Smooth muscle cell (in vitro differentiated cells): Measurements from ENCODE around the gene SLC27A5. TPM values are rescaled to one million over a fixed set of nuclear protein-coding genes. Genes with fewer than 3 reads are reported as not detected.
"Not testable (repeated sequence)": the region's sequence is repeated elsewhere in the genome, so short reads cannot be mapped to it uniquely, and the experiment has no call there.

Source experiments
- DNase-seq: peaks from one replicate; lab custom pipeline; 2025; ENCODE audit not compliant: unreplicated experiment; lab: John Stamatoyannopoulos, UW
- H2AFZ ChIP-seq: fragments of 200-600 bp; sonication (generic); 2 replicates; pipeline ENCODE4 v1.6.0; 2016; ENCODE audit warnings: antibody characterized with exemption, low read depth, mild to moderate bottlenecking
- H3F3A ChIP-seq: fragments of 200-600 bp; sonication (generic); 2 replicates; pipeline ENCODE4 v1.6.0; 2017; ENCODE audit warnings: antibody characterized with exemption, low read depth
- H3K27ac ChIP-seq: fragments of 200-600 bp; sonication (generic); 2 replicates; pipeline ENCODE4 v1.5.1; 2016; ENCODE audit warnings: low read depth, mild to moderate bottlenecking
- H3K27me3 ChIP-seq: fragments of 200-600 bp; sonication (generic); 2 replicates; pipeline ENCODE4 v1.6.1; 2016; ENCODE audit warnings: low read depth, mild to moderate bottlenecking
- H3K36me3 ChIP-seq: fragments of 200-600 bp; sonication (generic); 2 replicates; pipeline ENCODE4 v1.5.1; 2016; ENCODE audit warnings: low read depth
- H3K4me1 ChIP-seq: fragments of 200-600 bp; sonication (generic); 2 replicates; pipeline ENCODE4 v1.5.1; 2016; ENCODE audit warnings: low read depth
- H3K4me2 ChIP-seq: fragments of 200-600 bp; sonication (generic); 2 replicates; pipeline ENCODE4 v1.6.0; 2016; ENCODE audit warnings: mild to moderate bottlenecking
- H3K4me3 ChIP-seq: fragments of 200-600 bp; sonication (generic); 2 replicates; pipeline ENCODE4 v1.5.1; 2016; ENCODE audit warnings: mild to moderate bottlenecking
- H3K79me2 ChIP-seq: fragments of 200-600 bp; sonication (generic); 2 replicates; pipeline ENCODE4 v1.6.0; 2016; ENCODE audit warnings: low read depth, mild to moderate bottlenecking
- H3K9ac ChIP-seq: fragments of 200-600 bp; sonication (generic); 2 replicates; pipeline ENCODE4 v1.6.0; 2016; ENCODE audit warnings: low read depth
- H3K9me3 ChIP-seq: fragments of 200-600 bp; sonication (generic); replicated peaks from 2 replicates; pipeline ENCODE4 v1.5.1; 2016; ENCODE audit warnings: low read depth
- H4K20me1 ChIP-seq: fragments of 200-600 bp; sonication (generic); 2 replicates; pipeline ENCODE4 v1.6.0; 2016; ENCODE audit warnings: low read depth
- CTCF ChIP-seq: fragments of 200-600 bp; sonication (generic); IDR thresholded peaks from 2 replicates; pipeline ENCODE4 v1.5.1; 2017; ENCODE audit warnings: borderline replicate concordance, mild to moderate bottlenecking, antibody characterized with exemption; ENCODE audit not compliant: insufficient read depth, poor library complexity, severe bottlenecking
- WGBS: methylation state at CpG from one replicate; pipeline ENCODE4 v1.1.7; 2016; ENCODE audit warnings: low lambda C conversion rate; 5-methylcytosine and 5-hydroxymethylcytosine counted together
- polyA plus RNA-seq: library from polyadenylated mRNA; unstranded; fragments of >200 nt; fragmentation: Nextera tagmentation; extraction: Ambion mirVana; gene quantifications from 2 replicates; pipeline ENCODE4 v1.2.1, GENCODE V29; 2016
- total RNA-seq: library from RNA; depleted of rRNA; stranded (reverse); fragments of >200 nt; gene quantifications from 2 replicates; pipeline ENCODE4 v1.2.3, GENCODE V29; 2014

The SLC27A5 gene
- total and polyA plus RNA-seq, 2 experiments from 2014 or later = 6.6 to 7.5 TPM

GRCh38 chr19:58473775-58474174 lies 38.0 kb downstream of the SLC27A5 start:
- H3K27me3 ChIP-seq = no peaks in the 10 kb centered on the region
- H2AFZ ChIP-seq = no peak overlapping the region
- H3K4me1 ChIP-seq = peaks cover 16% of the 10 kb centered on the region
- H3K4me2 ChIP-seq = no peak overlapping the region
- no peak overlapping the region for H3K9ac ChIP-seq
- no peak overlapping the region for H3K27ac ChIP-seq
- no peak for DNase-seq
- peaks cover 15% of the 10 kb centered on the region for H4K20me1 ChIP-seq
- H3K36me3 ChIP-seq = no peaks in the 10 kb centered on the region
- H3K9me3 ChIP-seq = no peaks in the 10 kb centered on the region
- no peaks in the 10 kb centered on the region for H3K79me2 ChIP-seq
- no peak overlapping the region for H3K4me3 ChIP-seq
- peaks cover 6% of the 10 kb centered on the region for H3F3A ChIP-seq
- no peak for TF ChIP-seq CTCF

- 98% methylated on average over 39 of the region's 39 CpGs for WGBS
- Histone ChIP-seq H4K20me1 (peaks cover 23% of the 10 kb centered on the region), H3K4me3 (no peak overlapping the region), H3F3A (peaks cover 6% of the 10 kb centered on the region), H2AFZ (no peak overlapping the region), H3K79me2 (peaks cover 12% of the 10 kb centered on the region), H3K27me3 (no peaks in the 10 kb centered on the region), H3K9ac (no peak overlapping the region), H3K36me3 (no peaks in the 10 kb centered on the region), H3K27ac (no peak overlapping the region), H3K4me2 (no peak overlapping the region), H3K9me3 (no peaks in the 10 kb centered on the region), H3K4me1 (peaks cover 12% of the 10 kb centered on the region)
- no peak for TF ChIP-seq CTCF
- no peak for DNase-seq
These were observed 40.1 kb downstream of the SLC27A5 start for GRCh38 chr19:58471736-58472135.

GRCh38 chr19:58470837-58471543 lies 40.8 kb downstream of the SLC27A5 start:
- not testable (repeated sequence) for H3K4me3 ChIP-seq, H3K9me3 ChIP-seq, H2AFZ ChIP-seq, H3K4me2 ChIP-seq, H3K9ac ChIP-seq, H3K27me3 ChIP-seq, H3F3A ChIP-seq, H3K4me1 ChIP-seq, DNase-seq, H3K36me3 ChIP-seq, H3K27ac ChIP-seq
- 97% methylated on average over 23 of the region's 53 CpGs for WGBS
- Histone ChIP-seq H3K79me2 (peaks cover 12% of the 10 kb centered on the region), H4K20me1 (peaks cover 23% of the 10 kb centered on the region)

- no peak overlapping the region for H3K4me2 ChIP-seq
- no peaks in the 10 kb centered on the region for H3K27me3 ChIP-seq
- H3K36me3 ChIP-seq = no peaks in the 10 kb centered on the region
- H3K9ac ChIP-seq = no peak overlapping the region
- no peaks in the 10 kb centered on the region for H3F3A ChIP-seq
- TF ChIP-seq CTCF = no peak
- H3K27ac ChIP-seq = no peak overlapping the region
- H3K4me3 ChIP-seq = no peak overlapping the region
- H2AFZ ChIP-seq = no peak overlapping the region
- WGBS = 96% methylated on average over 16 of the region's 17 CpGs
- peaks cover 23% of the 10 kb centered on the region for H4K20me1 ChIP-seq
- no peak for DNase-seq
- no peaks in the 10 kb centered on the region for H3K9me3 ChIP-seq
- H3K4me1 ChIP-seq = no peaks in the 10 kb centered on the region
- H3K79me2 ChIP-seq = peaks cover 12% of the 10 kb centered on the region
These were observed 42.4 kb downstream of the SLC27A5 start for GRCh38 chr19:58469241-58470013.
